H9 (cell line): ENCODE data around the gene HSPA12A. TPM values are rescaled to one million over a fixed set of nuclear protein-coding genes. Genes with fewer than 3 reads are reported as not detected.

Experiments
- DNase-seq: peaks from one replicate; pipeline ENCODE4 v3.0.0-alpha.2; 2017
- H2AFZ ChIP-seq: one replicate; pipeline ENCODE4 v1.6.1; 2013; ENCODE audit warnings: mild to moderate bottlenecking, low read length, control low read depth, moderate library complexity
- H2AK5ac ChIP-seq: 2 replicates; pipeline ENCODE4 v1.6.1; 2013; ENCODE audit warnings: low read length, control low read depth, mixed read lengths; ENCODE audit not compliant: insufficient read length
- H2BK120ac ChIP-seq: one replicate; pipeline ENCODE4 v1.6.1; 2013; ENCODE audit warnings: low read depth, mild to moderate bottlenecking, low read length, control low read depth, inconsistent platforms; ENCODE audit not compliant: poor library complexity, severe bottlenecking
- H2BK12ac ChIP-seq: 2 replicates; pipeline ENCODE4 v1.6.1; 2013; ENCODE audit warnings: low read length, control low read depth, mixed read lengths, low read depth; ENCODE audit not compliant: insufficient read length
- H2BK15ac ChIP-seq: 2 replicates; pipeline ENCODE4 v1.6.1; 2013; ENCODE audit warnings: low read depth, low read length, control low read depth
- H2BK20ac ChIP-seq: one replicate; pipeline ENCODE4 v1.6.1; 2013; ENCODE audit warnings: low read depth, mild to moderate bottlenecking, low read length, control low read depth, inconsistent platforms; ENCODE audit not compliant: poor library complexity, severe bottlenecking
- H2BK5ac ChIP-seq: 2 replicates; pipeline ENCODE4 v1.6.1; 2013; ENCODE audit warnings: low read length, control low read depth, mixed read lengths; ENCODE audit not compliant: insufficient read length
- H3K14ac ChIP-seq: 2 replicates; pipeline ENCODE4 v1.6.1; 2013; ENCODE audit warnings: low read length, control low read depth; ENCODE audit not compliant: insufficient read depth
- H3K18ac ChIP-seq: 2 replicates; pipeline ENCODE4 v1.6.1; 2013; ENCODE audit warnings: low read depth, mild to moderate bottlenecking, mixed read lengths, low read length, control low read depth; ENCODE audit not compliant: insufficient read length
- H3K23ac ChIP-seq: 2 replicates; pipeline ENCODE4 v1.6.1; 2013; ENCODE audit warnings: low read length, control low read depth, mixed read lengths, low read depth; ENCODE audit not compliant: insufficient read length
- H3K23me2 ChIP-seq: 2 replicates; pipeline ENCODE4 v1.6.1; 2013; ENCODE audit warnings: low read depth, mild to moderate bottlenecking, mixed read lengths, low read length, control low read depth; ENCODE audit not compliant: insufficient read length, poor library complexity, severe bottlenecking
- H3K27ac ChIP-seq: 2 replicates; pipeline ENCODE4 v1.5.1; 2013; ENCODE audit warnings: low read length, control low read depth, mixed read lengths, low read depth; ENCODE audit not compliant: insufficient read length
- H3K27me3 ChIP-seq: 2 replicates; pipeline ENCODE4 v1.6.1; 2013; ENCODE audit warnings: low read length, control low read depth, inconsistent platforms; ENCODE audit not compliant: insufficient read depth
- H3K4ac ChIP-seq: 2 replicates; pipeline ENCODE4 v1.6.1; 2013; ENCODE audit warnings: low read depth, mild to moderate bottlenecking, control low read depth, inconsistent platforms, low read length, moderate library complexity
- H3K4me1 ChIP-seq: 2 replicates; pipeline ENCODE4 v1.6.1; 2013; ENCODE audit warnings: low read length, control low read depth, inconsistent platforms; ENCODE audit not compliant: insufficient read depth
- H3K4me2 ChIP-seq: 2 replicates; pipeline ENCODE4 v1.6.1; 2013; ENCODE audit warnings: low read length, control low read depth, mixed read lengths; ENCODE audit not compliant: insufficient read length, insufficient read depth
- H3K56ac ChIP-seq: 2 replicates; pipeline ENCODE4 v1.6.1; 2013; ENCODE audit warnings: low read depth, mild to moderate bottlenecking, mixed read lengths, low read length, control low read depth; ENCODE audit not compliant: insufficient read length
- H3K79me1 ChIP-seq: 2 replicates; pipeline ENCODE4 v1.6.1; 2013; ENCODE audit warnings: low read depth, mild to moderate bottlenecking, moderate library complexity, low read length, control low read depth, inconsistent platforms; ENCODE audit not compliant: insufficient read depth, poor library complexity, severe bottlenecking
- H3K79me2 ChIP-seq: 2 replicates; pipeline ENCODE4 v1.6.1; 2013; ENCODE audit warnings: low read length, control low read depth, inconsistent platforms; ENCODE audit not compliant: insufficient read depth
- H3K9ac ChIP-seq: 2 replicates; pipeline ENCODE4 v1.6.1; 2013; ENCODE audit warnings: low read length, control low read depth, mixed read lengths; ENCODE audit not compliant: insufficient read length; ENCODE audit errors: extremely low read depth
- H3K9me3 ChIP-seq: one replicate; pipeline ENCODE4 v1.6.1; 2013; ENCODE audit warnings: low read depth, low read length, inconsistent platforms; ENCODE audit not compliant: control insufficient read depth
- H3T11ph ChIP-seq: one replicate; pipeline ENCODE4 v1.6.1; 2013; ENCODE audit warnings: mild to moderate bottlenecking, low read length, control low read depth, inconsistent platforms
- H4K20me1 ChIP-seq: one replicate; pipeline ENCODE4 v1.6.1; 2013; ENCODE audit not compliant: control insufficient read depth, insufficient read length, insufficient read depth
- H4K5ac ChIP-seq: 2 replicates; pipeline ENCODE4 v1.6.1; 2013; ENCODE audit warnings: low read depth, mild to moderate bottlenecking, mixed read lengths, low read length, control low read depth; ENCODE audit not compliant: insufficient read length
- H4K8ac ChIP-seq: replicated peaks from 2 replicates; pipeline ENCODE4 v1.6.1; 2013; ENCODE audit warnings: low read length, control low read depth, mixed read lengths, low read depth; ENCODE audit not compliant: insufficient read length
- H4K91ac ChIP-seq: 2 replicates; pipeline ENCODE4 v1.6.1; 2013; ENCODE audit warnings: low read depth, mild to moderate bottlenecking, moderate library complexity, mixed read lengths, low read length, control low read depth; ENCODE audit not compliant: insufficient read length
- H3K27ac Mint-ChIP-seq, 3 experiments: 2 replicates in 2 of 3; 3 replicates in 1 of 3; pipeline ENCODE4 v1.8.0; 2020 to 2021; ENCODE audit warnings: mixed read lengths in 3 of 3, mild to moderate bottlenecking in 1 of 3, moderate library complexity in 1 of 3
- H3K27me3 Mint-ChIP-seq: 2 replicates; pipeline ENCODE4 v1.8.0; 2021; ENCODE audit warnings: low read depth, mild to moderate bottlenecking, moderate library complexity, mixed read lengths
- H3K36me3 Mint-ChIP-seq, 3 experiments: 2 replicates in 2 of 3; 3 replicates in 1 of 3; pipeline ENCODE4 v1.8.0; 2020 to 2021; ENCODE audit warnings: low read depth in 3 of 3, mixed read lengths in 3 of 3; ENCODE audit not compliant: insufficient read depth in 1 of 3
- H3K4me1 Mint-ChIP-seq, 2 experiments: 2 replicates each; pipeline ENCODE4 v1.8.0; 2020; ENCODE audit warnings: mixed read lengths in 2 of 2
- H3K4me3 Mint-ChIP-seq, 2 experiments: 2 replicates in 1 of 2; 3 replicates in 1 of 2; pipeline ENCODE4 v1.8.0; 2020 to 2021; ENCODE audit warnings: mild to moderate bottlenecking in 2 of 2, mixed read lengths in 2 of 2, moderate library complexity in 1 of 2
- H3K9me3 Mint-ChIP-seq, 2 experiments: 2 replicates in 1 of 2; 3 replicates in 1 of 2; pipeline ENCODE4 v1.8.0; 2020; ENCODE audit warnings: mild to moderate bottlenecking in 2 of 2, mixed read lengths in 2 of 2, moderate library complexity in 1 of 2
- CTCF ChIP-seq: fragments of 200-600 bp; sonication (generic); conservative IDR thresholded peaks from 3 replicates; pipeline ENCODE4 v1.8.0; 2021; ENCODE audit warnings: antibody characterized with exemption, mild to moderate bottlenecking
- WGBS: extraction: QIAGEN DNeasy Blood & Tissue Kit; methylation state at CpG from one replicate; pipeline ENCODE4 v1.1.7; 2013; ENCODE audit warnings: missing lambda C conversion rate, low lambda C conversion rate, mixed read lengths; ENCODE audit not compliant: insufficient read length; ENCODE audit errors: extremely low coverage; 5-methylcytosine and 5-hydroxymethylcytosine counted together
- total RNA-seq: library from RNA; stranded (reverse); gene quantifications from 2 replicates; pipeline ENCODE4 v1.2.1, GENCODE V29; 2021

Gene HSPA12A
- total RNA-seq, 1 experiment from 2014 or later = 3.2 TPM

GRCh38 chr10:116780691-116781205, 38.4 kb upstream of the HSPA12A start:
- no peak for TF ChIP-seq CTCF
- H3T11ph ChIP-seq = no peak overlapping the region
- no peak overlapping the region for H2AFZ ChIP-seq
- no peak overlapping the region for H2BK120ac ChIP-seq
- no peaks in the 10 kb centered on the region for H3K27me3 ChIP-seq
- no peak overlapping the region for H2BK5ac ChIP-seq
- no peak for DNase-seq
- no peaks in the 10 kb centered on the region for H3K23me2 ChIP-seq
- WGBS = no CpG with 5 or more reads among the region's 3 CpGs
- H4K91ac ChIP-seq = no peak overlapping the region
- H4K5ac ChIP-seq = no peak overlapping the region
- H3K4me1 ChIP-seq = no peaks in the 10 kb centered on the region
- H3K4me2 ChIP-seq = no peak overlapping the region
- H3K9me3 ChIP-seq = no peaks in the 10 kb centered on the region
- Mint-ChIP-seq H3K36me3 (no peaks in the 10 kb centered on the region), H3K4me1 (peaks cover 0 to 3% of the 10 kb centered on the region in 2 experiments; a peak in 1 of 4 replicates), H3K27me3 (peaks cover 6% of the 10 kb centered on the region), H3K27ac (no peak overlapping the region), H3K9me3 (no peaks in the 10 kb centered on the region), H3K4me3 (no peak overlapping the region)
- H2BK15ac ChIP-seq = no peak overlapping the region
- no peak overlapping the region for H3K4ac ChIP-seq
- no peak overlapping the region for H3K56ac ChIP-seq
- H4K20me1 ChIP-seq = no peaks in the 10 kb centered on the region
- H3K79me1 ChIP-seq = no peaks in the 10 kb centered on the region
- no peak overlapping the region for H3K9ac ChIP-seq
- H3K14ac ChIP-seq = no peak overlapping the region
- H2BK12ac ChIP-seq = no peak overlapping the region
- H2AK5ac ChIP-seq = no peak overlapping the region
- no peak overlapping the region for H3K27ac ChIP-seq
- H3K23ac ChIP-seq = no peak overlapping the region
- H3K79me2 ChIP-seq = no peaks in the 10 kb centered on the region
- H4K8ac ChIP-seq = no peak overlapping the region
- H3K18ac ChIP-seq = no peak overlapping the region
- H2BK20ac ChIP-seq = no peak overlapping the region
